T-cell (primary cell): Measurements from ENCODE around the gene CADM1. TPM values are rescaled to one million over a fixed set of nuclear protein-coding genes. Genes with fewer than 3 reads are reported as not detected.

ENCODE experiments used
- ATAC-seq, 4 experiments: fragments of 200-7000 bp in 3 of 4; fragments of 150-1000 bp in 1 of 4; cut with Tn5 transposase; replicated peaks in 1 of 4; 1 replicate in 3 of 4; 2 replicates in 1 of 4; pipeline ENCODE4 v1.10.0; 2021; ENCODE audit warnings: moderate library complexity in 3 of 4, mild to moderate bottlenecking in 2 of 4, moderate number of reproducible peaks in 1 of 4
- CTCF ChIA-PET, 2 donors: fragments of 300-600 bp; sonication (Branson Sonifier 250); formaldehyde crosslinking; loops; one replicate each; lab custom pipeline; 2022; ENCODE audit warnings: antibody characterized with exemption in 2 of 2; lab: Charles Lee
- POLR2A ChIA-PET, 2 donors: fragments of 300-600 bp; sonication (Branson Sonifier 250); formaldehyde crosslinking; loops; one replicate each; lab custom pipeline; 2022; ENCODE audit warnings: antibody characterized with exemption in 2 of 2; lab: Charles Lee
- DNase-seq, 35 experiments: peaks; one replicate each; pipeline versions ENCODE4 v3.0.0 to v3.0.0-alpha.2; 2013 to 2023
- H3K27ac ChIP-seq: one replicate; pipeline ENCODE4 v1.5.1; 2013; ENCODE audit warnings: low read length
- H3K27me3 ChIP-seq, 2 experiments: replicated peaks in 1 of 2; 1 replicate in 1 of 2; 2 replicates in 1 of 2; pipeline versions ENCODE4 v1.6.1 to v1.7.0; 2013; ENCODE audit warnings: low read length in 1 of 2, mixed read lengths in 1 of 2; ENCODE audit not compliant: control insufficient read depth in 2 of 2, insufficient read depth in 2 of 2; ENCODE audit errors: extremely low read depth in 1 of 2
- H3K36me3 ChIP-seq, 2 donors: 1 replicate in 1 of 2; 2 replicates in 1 of 2; pipeline versions ENCODE4 v1.6.1 to v1.7.0; 2013; ENCODE audit warnings: low read length in 1 of 2; ENCODE audit not compliant: control insufficient read depth in 2 of 2, insufficient read depth in 1 of 2; ENCODE audit errors: extremely low read depth in 1 of 2
- H3K4me1 ChIP-seq, 2 experiments: 1 replicate in 1 of 2; 2 replicates in 1 of 2; pipeline versions ENCODE4 v1.6.1 to v1.7.0; 2013; ENCODE audit warnings: low read length in 2 of 2, mixed read lengths in 1 of 2; ENCODE audit not compliant: insufficient read depth in 2 of 2, control insufficient read depth in 1 of 2; ENCODE audit errors: extremely low read depth in 1 of 2
- H3K4me3 ChIP-seq, 2 donors: 1 replicate in 1 of 2; 2 replicates in 1 of 2; pipeline versions ENCODE4 v1.5.1 to v1.7.0; 2013; ENCODE audit warnings: mild to moderate bottlenecking in 2 of 2, low read length in 1 of 2, moderate library complexity in 1 of 2; ENCODE audit not compliant: control insufficient read depth in 1 of 2; ENCODE audit errors: extremely low read depth in 1 of 2
- H3K9me3 ChIP-seq: 2 replicates; pipeline ENCODE4 v1.7.0; 2013
- H3K27ac Mint-ChIP-seq, 2 donors: one replicate each; pipeline ENCODE4 v1.8.0; 2020 to 2021; ENCODE audit warnings: mild to moderate bottlenecking in 2 of 2, mixed read lengths in 2 of 2
- H3K27me3 Mint-ChIP-seq, 2 donors: one replicate each; pipeline ENCODE4 v1.8.0; 2021 to 2022; ENCODE audit warnings: mixed read lengths in 2 of 2
- H3K36me3 Mint-ChIP-seq: one replicate; pipeline ENCODE4 v1.8.0; 2021; ENCODE audit warnings: mixed read lengths
- H3K4me1 Mint-ChIP-seq, 3 donors: one replicate each; pipeline ENCODE4 v1.8.0; 2020 to 2022; ENCODE audit warnings: mixed read lengths in 3 of 3, mild to moderate bottlenecking in 1 of 3
- H3K4me3 Mint-ChIP-seq, 3 donors: one replicate each; pipeline ENCODE4 v1.8.0; 2020 to 2022; ENCODE audit warnings: mild to moderate bottlenecking in 3 of 3, mixed read lengths in 3 of 3, moderate library complexity in 3 of 3
- H3K9me3 Mint-ChIP-seq, 3 donors: one replicate each; pipeline ENCODE4 v1.8.0; 2020 to 2022; ENCODE audit warnings: mixed read lengths in 3 of 3
- WGBS: methylation state at CpG from one replicate; pipeline ENCODE4 v1.1.5; 2013; ENCODE audit warnings: missing lambda C conversion rate; ENCODE audit not compliant: insufficient coverage; 5-methylcytosine and 5-hydroxymethylcytosine counted together
- total RNA-seq, 35 experiments: library from RNA in 6 of 35; stranded (reverse) in 6 of 35; fragments of 120-200 nt in 1 of 35; gene quantifications; one replicate each; pipeline versions ENCODE4 v1.2.1 to v1.2.4 and lab custom pipeline; 2013 to 2026

The CADM1 gene
- total RNA-seq, 5 donors from 2014 or later (not counting 1 experiment from before 2014, with no cell fraction given), result 2.1 to 6.7 (median 3.1) TPM

GRCh38 chr11:115316696-115317095 lies 187.5 kb downstream of the CADM1 start:
- no peak overlapping the region for H3K27ac ChIP-seq
- H3K27me3 ChIP-seq, result no peaks in the 10 kb centered on the region
- DNase-seq (no peak), ATAC-seq (no peak)
- H3K27ac Mint-ChIP-seq, result no peak overlapping the region
- no peaks in the 10 kb centered on the region for H3K36me3 Mint-ChIP-seq
- H3K4me3 ChIP-seq, result no peak overlapping the region
- H3K9me3 Mint-ChIP-seq, result no peaks in the 10 kb centered on the region
- ChIA-PET POLR2A (interaction anchor here in 1 of 2 donors (0.6 kb wide), 1 partner anchor 113 kb away, joined by 3 read pairs; no protein-coding TSS in a partner anchor), CTCF (no interaction called here)
- H3K27me3 Mint-ChIP-seq, result peaks cover 4 to 8% of the 10 kb centered on the region in 2 donors
- H3K9me3 ChIP-seq, result no peaks in the 10 kb centered on the region
- H3K4me3 Mint-ChIP-seq, result no peak overlapping the region
- WGBS, result no CpG with 5 or more reads among the region's 5 CpGs
- H3K4me1 Mint-ChIP-seq, result no peaks in the 10 kb centered on the region
- no peaks in the 10 kb centered on the region for H3K36me3 ChIP-seq
- no peaks in the 10 kb centered on the region for H3K4me1 ChIP-seq

GRCh38 chr11:115314330-115314920 lies 189.8 kb downstream of the CADM1 start:
- Histone ChIP-seq H3K4me3 (no peak overlapping the region), H3K36me3 (no peaks in the 10 kb centered on the region), H3K4me1 (no peaks in the 10 kb centered on the region), H3K27ac (no peak overlapping the region), H3K27me3 (no peaks in the 10 kb centered on the region), H3K9me3 (no peaks in the 10 kb centered on the region)
- no CpG with 5 or more reads among the region's 3 CpGs for WGBS
- ChIA-PET POLR2A (no interaction called here), CTCF (no interaction called here)
- Mint-ChIP-seq H3K4me1 (no peaks in the 10 kb centered on the region), H3K27ac (no peak overlapping the region), H3K4me3 (no peak overlapping the region), H3K27me3 (peaks cover 10 to 11% of the 10 kb centered on the region in 2 donors), H3K36me3 (no peaks in the 10 kb centered on the region), H3K9me3 (no peaks in the 10 kb centered on the region)
- DNase-seq (no peak), ATAC-seq (no peak)

- POLR2A ChIA-PET, result no interaction called here
- Mint-ChIP-seq H3K4me1 (no peaks in the 10 kb centered on the region), H3K27me3 (peaks cover 10 to 11% of the 10 kb centered on the region in 2 donors), H3K9me3 (no peaks in the 10 kb centered on the region), H3K4me3 (no peak overlapping the region), H3K27ac (no peak overlapping the region), H3K36me3 (no peaks in the 10 kb centered on the region)
- Histone ChIP-seq H3K9me3 (no peaks in the 10 kb centered on the region), H3K36me3 (no peaks in the 10 kb centered on the region), H3K4me3 (no peak overlapping the region), H3K27me3 (no peaks in the 10 kb centered on the region), H3K4me1 (no peaks in the 10 kb centered on the region), H3K27ac (no peak overlapping the region)
- DNase-seq, result no peak
- 60% methylated on average over 1 of the region's 2 CpGs for WGBS
- no peak for ATAC-seq
- CTCF ChIA-PET, result interaction anchor here in 1 of 2 donors (0.9 kb wide), 1 partner anchor 11 kb away, joined by 4 read pairs; no protein-coding TSS in a partner anchor
Observed at GRCh38 chr11:115313224-115313838, 190.9 kb downstream of the CADM1 start.

GRCh38 chr11:115311949-115312348 lies 192.3 kb downstream of the CADM1 start:
- Mint-ChIP-seq H3K36me3 (no peaks in the 10 kb centered on the region), H3K27me3 (peaks cover 10 to 11% of the 10 kb centered on the region in 2 donors), H3K9me3 (no peaks in the 10 kb centered on the region), H3K4me3 (no peak overlapping the region), H3K4me1 (no peaks in the 10 kb centered on the region), H3K27ac (no peak overlapping the region)
- H3K4me3 ChIP-seq, result no peak overlapping the region
- ChIA-PET CTCF (interaction anchor here in 1 of 2 donors (0.9 kb wide), 1 partner anchor 14 kb away, joined by 5 read pairs; no protein-coding TSS in a partner anchor), POLR2A (no interaction called here)
- no peak overlapping the region for H3K27ac ChIP-seq
- H3K9me3 ChIP-seq, result no peaks in the 10 kb centered on the region
- DNase-seq, result no peak
- H3K4me1 ChIP-seq, result no peaks in the 10 kb centered on the region
- ATAC-seq, result no peak
- H3K36me3 ChIP-seq, result no peaks in the 10 kb centered on the region
- H3K27me3 ChIP-seq, result no peaks in the 10 kb centered on the region
- WGBS, result no CpG with 5 or more reads among the region's 3 CpGs

GRCh38 chr11:115306689-115307088 lies 197.5 kb downstream of the CADM1 start:
- Mint-ChIP-seq H3K27me3 (peaks cover 6 to 7% of the 10 kb centered on the region in 2 donors), H3K4me3 (no peak overlapping the region), H3K27ac (no peak overlapping the region), H3K4me1 (no peaks in the 10 kb centered on the region), H3K36me3 (no peaks in the 10 kb centered on the region), H3K9me3 (no peaks in the 10 kb centered on the region)
- Histone ChIP-seq H3K4me1 (no peaks in the 10 kb centered on the region), H3K9me3 (no peaks in the 10 kb centered on the region), H3K36me3 (no peaks in the 10 kb centered on the region), H3K4me3 (no peak overlapping the region), H3K27ac (no peak overlapping the region), H3K27me3 (no peaks in the 10 kb centered on the region)
- ATAC-seq, result no peak
- no peak for DNase-seq
- ChIA-PET POLR2A (no interaction called here), CTCF (no interaction called here)
- WGBS, result no CpG with 5 or more reads among the region's 1 CpG

- H3K27me3 Mint-ChIP-seq, result peaks cover 0 to 4% of the 10 kb centered on the region in 2 donors
- Histone ChIP-seq H3K27ac (no peak overlapping the region), H3K4me1 (no peaks in the 10 kb centered on the region), H3K9me3 (no peaks in the 10 kb centered on the region), H3K27me3 (no peaks in the 10 kb centered on the region), H3K36me3 (no peaks in the 10 kb centered on the region), H3K4me3 (no peak overlapping the region)
- ChIA-PET CTCF (no interaction called here), POLR2A (interaction anchor here (0.5 to 0.6 kb wide), 2 partner anchors 197 to 327 kb away, joined by 3 read pairs; no protein-coding TSS in a partner anchor)
- no peak overlapping the region for H3K4me3 Mint-ChIP-seq
- DNase-seq (no peak), ATAC-seq (no peak)
- WGBS, result 100% methylated on average over 3 of the region's 6 CpGs
- H3K36me3 Mint-ChIP-seq, result no peaks in the 10 kb centered on the region
- H3K4me1 Mint-ChIP-seq, result no peaks in the 10 kb centered on the region
- no peak overlapping the region for H3K27ac Mint-ChIP-seq
- no peaks in the 10 kb centered on the region for H3K9me3 Mint-ChIP-seq
Observed at GRCh38 chr11:115304774-115305472, 199.3 kb downstream of the CADM1 start.
